ENCODE data around the gene ARSI. TPM values are rescaled to one million over a fixed set of nuclear protein-coding genes. Genes with fewer than 3 reads are reported as not detected.

Gene ARSI
- total and polyA plus RNA-seq, 4 donors, result 0.23 to 0.51 (median 0.33) TPM; not detected in 1

- TF ChIP-seq FOXA2 (IDR thresholded peaks at IDR 0.05) (no peak), HNF4G (IDR thresholded peaks at IDR 0.05) (no peak), JUND (IDR thresholded peaks at IDR 0.05) (no peak), HNF4A (conservative IDR thresholded peaks at IDR 0.05) (no peak), FOXA1 (IDR thresholded peaks at IDR 0.05) (no peak), GABPA (IDR thresholded peaks at IDR 0.05 in 1 of 2, conservative IDR thresholded peaks at IDR 0.05 in 1 of 2) (no peak), MAX (IDR thresholded peaks at IDR 0.05) (no peak)
- Histone ChIP-seq H3K36me3 (ENCODE audit: control insufficient read depth in 4 of 4, insufficient read depth in 3 of 4, low read depth in 1 of 4, low read length in 3 of 4) (no peaks in the 10 kb centered on the region), H3K4me1 (ENCODE audit: control insufficient read depth in 4 of 4, insufficient read depth in 4 of 4, low read length in 3 of 4) (no peaks in the 10 kb centered on the region), H3K27me3 (ENCODE audit: control insufficient read depth in 4 of 4, insufficient read depth in 4 of 4, low read length in 3 of 4) (no peaks in the 10 kb centered on the region), H3K9ac (ENCODE audit: low read depth in 1 of 2, low read length in 2 of 2) (no peak overlapping the region), H3K4me3 (ENCODE audit: low read depth in 1 of 3, low read length in 3 of 3) (no peak overlapping the region), H3K9me3 (ENCODE audit: control insufficient read depth in 4 of 4, low read length in 3 of 4) (no peaks in the 10 kb centered on the region), H3K27ac (ENCODE audit: low read depth in 1 of 2, low read length in 2 of 2) (no peak overlapping the region)
- WGBS, result 89% methylated on average over 7 of the region's 7 CpGs
- DNase-seq (ENCODE audit: low spot score), result no peak
Measured at GRCh38 chr5:150311015-150311692, 8.4 kb upstream of the ARSI start.

- Histone ChIP-seq H3K9me3 (ENCODE audit: control insufficient read depth in 4 of 4, low read length in 3 of 4) (no peaks in the 10 kb centered on the region), H3K4me3 (ENCODE audit: low read depth in 1 of 3, low read length in 3 of 3) (no peak overlapping the region), H3K36me3 (ENCODE audit: control insufficient read depth in 4 of 4, insufficient read depth in 3 of 4, low read depth in 1 of 4, low read length in 3 of 4) (no peaks in the 10 kb centered on the region), H3K27ac (ENCODE audit: low read depth in 1 of 2, low read length in 2 of 2) (no peak overlapping the region), H3K9ac (ENCODE audit: low read depth in 1 of 2, low read length in 2 of 2) (no peak overlapping the region), H3K4me1 (ENCODE audit: control insufficient read depth in 4 of 4, insufficient read depth in 4 of 4, low read length in 3 of 4) (no peaks in the 10 kb centered on the region), H3K27me3 (ENCODE audit: control insufficient read depth in 4 of 4, insufficient read depth in 4 of 4, low read length in 3 of 4) (no peaks in the 10 kb centered on the region)
- no peak for DNase-seq (ENCODE audit: low spot score)
- 72% methylated on average over 5 of the region's 5 CpGs for WGBS
- no peak for TF ChIP-seq RAD21 (IDR thresholded peaks at IDR 0.05)
- no peak for TF ChIP-seq ZBTB33 (IDR thresholded peaks at IDR 0.05)
- TF ChIP-seq FOXA2 (IDR thresholded peaks at IDR 0.05), result no peak
- TF ChIP-seq ATF3 (IDR thresholded peaks at IDR 0.05), result no peak
- no peak for TF ChIP-seq RXRA (IDR thresholded peaks at IDR 0.05)
- no peak for TF ChIP-seq JUND (IDR thresholded peaks at IDR 0.05)
- no peak for TF ChIP-seq FOXA1 (IDR thresholded peaks at IDR 0.05)
- no peak for TF ChIP-seq YY1 (IDR thresholded peaks at IDR 0.05)
- no peak for TF ChIP-seq GABPA (IDR thresholded peaks at IDR 0.05 in 1 of 2, conservative IDR thresholded peaks at IDR 0.05 in 1 of 2)
- TF ChIP-seq TAF1 (conservative IDR thresholded peaks at IDR 0.05), result no peak
- TF ChIP-seq HNF4A (conservative IDR thresholded peaks at IDR 0.05), result no peak
- TF ChIP-seq SP1 (IDR thresholded peaks at IDR 0.05), result no peak
- TF ChIP-seq HNF4G (IDR thresholded peaks at IDR 0.05), result no peak
- TF ChIP-seq REST (IDR thresholded peaks at IDR 0.05), result no peak
- no peak for TF ChIP-seq NR2F2 (IDR thresholded peaks at IDR 0.05)
- no peak for TF ChIP-seq CTCF (IDR thresholded peaks at IDR 0.05; ENCODE audit: low read depth, low read length, missing input control)
- no peak for TF ChIP-seq EGR1 (IDR thresholded peaks at IDR 0.05; ENCODE audit: low read depth in 2 of 2)
Measured at GRCh38 chr5:150310246-150310645, 7.5 kb upstream of the ARSI start.

All from liver (tissue), 9 donors.